HG03432 (cell line): Measurements from ENCODE around the gene AREL1.

Source experiments
- ATAC-seq: cut with Tn5 transposase; IDR thresholded peaks from one replicate; pipeline ENCODE4 v1.9.1; 2021; ENCODE audit warnings: mild to moderate bottlenecking, moderate library complexity; ENCODE audit not compliant: unreplicated experiment

AREL1 gene

GRCh38 chr14:74697976-74698375 lies 14.9 kb downstream of the AREL1 start:
- ATAC-seq, result no peak

- ATAC-seq, result no peak
These were observed 15.3 kb downstream of the AREL1 start for GRCh38 chr14:74697543-74697942.

GRCh38 chr14:74697011-74697410 lies 15.9 kb downstream of the AREL1 start:
- ATAC-seq, result no peak

GRCh38 chr14:74695406-74695805 lies 17.5 kb downstream of the AREL1 start:
- ATAC-seq, result no peak

- no peak for ATAC-seq
These were observed 19.7 kb downstream of the AREL1 start for GRCh38 chr14:74693191-74693590.

GRCh38 chr14:74691456-74691855 lies 21.4 kb downstream of the AREL1 start:
- ATAC-seq, result no peak

- no peak for ATAC-seq
These were observed 26.8 kb downstream of the AREL1 start for GRCh38 chr14:74685921-74686678.

GRCh38 chr14:74685056-74685455 lies 27.8 kb downstream of the AREL1 start:
- ATAC-seq, result no peak

GRCh38 chr14:74684434-74684833 lies 28.4 kb downstream of the AREL1 start:
- ATAC-seq, result peak; percentile 51

- no peak for ATAC-seq
These were observed 29.5 kb downstream of the AREL1 start for GRCh38 chr14:74683406-74683805.

- ATAC-seq, result no peak
These were observed 30.5 kb downstream of the AREL1 start for GRCh38 chr14:74682169-74682952.

- ATAC-seq, result no peak
These were observed 37.7 kb downstream of the AREL1 start for GRCh38 chr14:74675219-74675618.

- ATAC-seq, result no peak
These were observed 39.1 kb downstream of the AREL1 start for GRCh38 chr14:74673768-74674167.

GRCh38 chr14:74671789-74672188 lies 41.1 kb downstream of the AREL1 start:
- no peak for ATAC-seq

- no peak for ATAC-seq
These were observed 42.0 kb downstream of the AREL1 start for GRCh38 chr14:74670726-74671411.

- ATAC-seq, result no peak
These were observed 43.0 kb downstream of the AREL1 start for GRCh38 chr14:74669846-74670245.

GRCh38 chr14:74669256-74669655 lies 43.6 kb downstream of the AREL1 start:
- ATAC-seq, result no peak

GRCh38 chr14:74667758-74668157 lies 45.1 kb downstream of the AREL1 start:
- ATAC-seq, result no peak

GRCh38 chr14:74664717-74665116 lies 48.2 kb downstream of the AREL1 start:
- ATAC-seq, result no peak

- ATAC-seq, result no peak
These were observed 49.0 kb downstream of the AREL1 start for GRCh38 chr14:74663884-74664283.

- ATAC-seq, result no peak
These were observed 51.0 kb downstream of the AREL1 start for GRCh38 chr14:74661726-74662450.
